MCF 10A (cell line): ENCODE results near the gene WWOX. TPM values are rescaled to one million over a fixed set of nuclear protein-coding genes. Genes with fewer than 3 reads are reported as not detected.

ENCODE experiments used
- BruUV-seq: library from RNA; stranded (reverse); fragments of 400-500 nt; replicated peaks from 2 replicates; lab custom pipeline; 2021; lab: Mats Ljungman, UMichigan
- CTCF ChIA-PET: fragments of 300-600 bp; sonication (Branson Sonifier 250); formaldehyde crosslinking; extraction: SDS; loops from one replicate; lab custom pipeline; 2021; ENCODE audit warnings: antibody characterized with exemption, inconsistent platforms; lab: Yijun Ruan, JAX
- POLR2A ChIA-PET: fragments of 300-600, 350-650 bp; sonication (Branson Sonifier 250); formaldehyde crosslinking; extraction: SDS; loops from one replicate; lab custom pipeline; 2020; ENCODE audit warnings: antibody characterized with exemption, inconsistent platforms; lab: Yijun Ruan, JAX
- DNase-seq: peaks from one replicate; pipeline ENCODE4 v3.0.0-alpha.2; 2018; ENCODE audit not compliant: unreplicated experiment
- H3K27ac Mint-ChIP-seq: one replicate; pipeline ENCODE4 v1.8.0; 2022; ENCODE audit warnings: mild to moderate bottlenecking, low read depth, mixed read lengths; ENCODE audit not compliant: unreplicated experiment
- H3K27me3 Mint-ChIP-seq: one replicate; pipeline ENCODE4 v1.8.0; 2022; ENCODE audit warnings: mixed read lengths; ENCODE audit not compliant: insufficient read depth, unreplicated experiment
- H3K36me3 Mint-ChIP-seq: one replicate; pipeline ENCODE4 v1.8.0; 2022; ENCODE audit warnings: mild to moderate bottlenecking, moderate library complexity, mixed read lengths; ENCODE audit not compliant: insufficient read depth, unreplicated experiment
- H3K4me1 Mint-ChIP-seq: one replicate; pipeline ENCODE4 v1.8.0; 2022; ENCODE audit warnings: mixed read lengths; ENCODE audit not compliant: insufficient read depth, unreplicated experiment
- H3K4me3 Mint-ChIP-seq: one replicate; pipeline ENCODE4 v1.8.0; 2022; ENCODE audit warnings: mild to moderate bottlenecking, moderate library complexity, mixed read lengths; ENCODE audit not compliant: unreplicated experiment
- H3K9me3 Mint-ChIP-seq: one replicate; pipeline ENCODE4 v1.8.0; 2022; ENCODE audit warnings: mixed read lengths; ENCODE audit not compliant: unreplicated experiment
- CTCF ChIP-seq: fragments of 200-600 bp; IDR thresholded peaks from one replicate; pipeline ENCODE4 v1.8.0; 2022; ENCODE audit warnings: antibody characterized with exemption, mild to moderate bottlenecking; ENCODE audit not compliant: unreplicated experiment
- intact Hi-C: fragments of 100-400 bp; cut with micrococcal nuclease; formaldehyde crosslinking; loops from 2 replicates; pipeline ENCODE4 v1.14.1; 2022
- total RNA-seq: library from RNA; stranded (reverse); gene quantifications from 2 replicates; pipeline ENCODE4 v1.2.3, GENCODE V29; 2022

Gene WWOX
- total RNA-seq, 1 experiment from 2014 or later, result 18.1 TPM

GRCh38 chr16:78425891-78426510, 326.5 kb downstream of the WWOX start:
- no peak for TF ChIP-seq CTCF
- POLR2A ChIA-PET, result interaction anchor here (1.0 kb wide), 1 partner anchor 9 kb away, joined by 5 read pairs; no protein-coding TSS in a partner anchor
- CTCF ChIA-PET, result interaction anchor here (0.9 to 1.6 kb wide), 3 partner anchors 9 to 12 kb away, joined by 4 to 8 read pairs (median 4); no protein-coding TSS in a partner anchor
- Mint-ChIP-seq H3K4me3 (no peak overlapping the region), H3K36me3 (peaks cover 13% of the 10 kb centered on the region), H3K27me3 (no peaks in the 10 kb centered on the region), H3K4me1 (no peaks in the 10 kb centered on the region), H3K9me3 (no peaks in the 10 kb centered on the region), H3K27ac (no peak overlapping the region)
- intact Hi-C loops, result no loop called here
- no TSS peak for BruUV-seq
- DNase-seq, result no peak

GRCh38 chr16:78428193-78428592, 328.7 kb downstream of the WWOX start:
- intact Hi-C loops, result no loop called here
- ChIA-PET POLR2A (no interaction called here), CTCF (interaction anchor here (0.6 to 0.9 kb wide), 3 partner anchors 8 to 364 kb away, joined by 3 to 6 read pairs (median 4); no protein-coding TSS in a partner anchor)
- Mint-ChIP-seq H3K36me3 (peaks cover 13% of the 10 kb centered on the region), H3K4me3 (no peak overlapping the region), H3K27ac (no peak overlapping the region), H3K27me3 (no peaks in the 10 kb centered on the region), H3K4me1 (no peaks in the 10 kb centered on the region), H3K9me3 (no peaks in the 10 kb centered on the region)
- BruUV-seq, result no TSS peak
- DNase-seq, result no peak
- no peak for TF ChIP-seq CTCF

- intact Hi-C loops, result no loop called here
- no peak overlapping the region for H3K27ac Mint-ChIP-seq
- H3K4me3 Mint-ChIP-seq, result no peak overlapping the region
- no peaks in the 10 kb centered on the region for H3K9me3 Mint-ChIP-seq
- no peaks in the 10 kb centered on the region for H3K4me1 Mint-ChIP-seq
- ChIA-PET CTCF (no interaction called here), POLR2A (no interaction called here)
- no peak for TF ChIP-seq CTCF
- no peaks in the 10 kb centered on the region for H3K27me3 Mint-ChIP-seq
- peaks cover 8% of the 10 kb centered on the region for H3K36me3 Mint-ChIP-seq
- DNase-seq, result no peak
- no TSS peak for BruUV-seq
Measured at GRCh38 chr16:78430281-78430680, 330.8 kb downstream of the WWOX start.

- H3K27me3 Mint-ChIP-seq, result no peaks in the 10 kb centered on the region
- CTCF ChIA-PET, result no interaction called here
- BruUV-seq, result no TSS peak
Measured at GRCh38 chr16:78431004-78431670, 331.7 kb downstream of the WWOX start.

More at GRCh38 chr16:78431004-78431670, 331.7 kb downstream of the WWOX start:
- Mint-ChIP-seq H3K9me3 (no peaks in the 10 kb centered on the region), H3K27ac (no peak overlapping the region), H3K4me1 (no peaks in the 10 kb centered on the region), H3K4me3 (no peak overlapping the region), H3K36me3 (peaks cover 6% of the 10 kb centered on the region)
- intact Hi-C loops, result no loop called here
- TF ChIP-seq CTCF, result no peak
- POLR2A ChIA-PET, result no interaction called here
- no peak for DNase-seq
